PC-9 (cell line): ENCODE measurements around the gene CARMIL1.

ENCODE experiments used
- EZH2 ChIP-seq: fragments of 200-600 bp; sonication (generic); IDR thresholded peaks from 2 replicates; pipeline ENCODE4 v1.8.0; 2017; ENCODE audit warnings: antibody characterized with exemption, low read depth
- TF ChIP-seq, protein P1 (sequence below): fragments of 200-600 bp; sonication (generic); conservative IDR thresholded peaks from 2 replicates; pipeline ENCODE4 v1.6.1; 2017; ENCODE audit warnings: mixed run types, antibody characterized with exemption, mild to moderate bottlenecking, moderate library complexity

DNA sequence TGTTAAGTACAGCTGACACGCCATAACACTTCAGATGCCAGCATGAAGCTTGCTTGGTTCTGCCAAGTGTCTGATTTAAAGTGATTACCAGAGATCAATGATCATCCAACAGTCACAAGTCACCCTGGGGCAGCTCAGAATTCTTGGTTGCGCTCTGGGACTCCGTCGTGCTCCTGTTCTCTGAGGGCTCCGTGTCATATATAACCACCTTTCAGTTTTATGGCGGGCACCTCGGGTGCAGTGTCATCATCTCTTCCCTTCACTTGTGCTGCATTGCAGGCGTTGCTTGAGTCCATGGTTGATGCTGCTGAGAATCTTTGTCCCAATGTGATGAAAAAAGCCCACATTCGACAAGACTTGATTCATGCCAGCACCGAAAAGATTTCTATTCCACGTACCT lies 271.5 kb downstream of the CARMIL1 start:
- TF ChIP-seq, protein P1, sequence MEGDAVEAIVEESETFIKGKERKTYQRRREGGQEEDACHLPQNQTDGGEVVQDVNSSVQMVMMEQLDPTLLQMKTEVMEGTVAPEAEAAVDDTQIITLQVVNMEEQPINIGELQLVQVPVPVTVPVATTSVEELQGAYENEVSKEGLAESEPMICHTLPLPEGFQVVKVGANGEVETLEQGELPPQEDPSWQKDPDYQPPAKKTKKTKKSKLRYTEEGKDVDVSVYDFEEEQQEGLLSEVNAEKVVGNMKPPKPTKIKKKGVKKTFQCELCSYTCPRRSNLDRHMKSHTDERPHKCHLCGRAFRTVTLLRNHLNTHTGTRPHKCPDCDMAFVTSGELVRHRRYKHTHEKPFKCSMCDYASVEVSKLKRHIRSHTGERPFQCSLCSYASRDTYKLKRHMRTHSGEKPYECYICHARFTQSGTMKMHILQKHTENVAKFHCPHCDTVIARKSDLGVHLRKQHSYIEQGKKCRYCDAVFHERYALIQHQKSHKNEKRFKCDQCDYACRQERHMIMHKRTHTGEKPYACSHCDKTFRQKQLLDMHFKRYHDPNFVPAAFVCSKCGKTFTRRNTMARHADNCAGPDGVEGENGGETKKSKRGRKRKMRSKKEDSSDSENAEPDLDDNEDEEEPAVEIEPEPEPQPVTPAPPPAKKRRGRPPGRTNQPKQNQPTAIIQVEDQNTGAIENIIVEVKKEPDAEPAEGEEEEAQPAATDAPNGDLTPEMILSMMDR: no peak
- no peak for TF ChIP-seq EZH2
